Right atrium auricular region (tissue), 2 donors: Measurements from ENCODE around the gene CDK14. TPM values are rescaled to one million over a fixed set of nuclear protein-coding genes. Genes with fewer than 3 reads are reported as not detected.

Experiments used
- DNase-seq: peaks from one replicate; pipeline ENCODE4 v3.0.0-alpha.2; 2019; ENCODE audit warnings: low spot score
- H3K27ac ChIP-seq, 2 donors: fragments of 200-600 bp; sonication (generic); 1 replicate in 1 of 2; 2 replicates in 1 of 2; pipeline ENCODE4 v1.5.1; 2016 to 2019
- H3K27me3 ChIP-seq, 2 donors: fragments of 200-600 bp; sonication (generic); one replicate each; pipeline versions ENCODE4 v1.5.1 to v1.6.0; 2017 to 2019
- H3K36me3 ChIP-seq: fragments of 200-600 bp; sonication (generic); one replicate; pipeline ENCODE4 v1.5.1; 2016
- H3K4me1 ChIP-seq, 2 donors: fragments of 200-600 bp; sonication (generic); one replicate each; pipeline versions ENCODE4 v1.5.1 to v1.6.0; 2017 to 2019
- H3K4me3 ChIP-seq, 2 donors: fragments of 200-600 bp; sonication (generic); 1 replicate in 1 of 2; 2 replicates in 1 of 2; pipeline ENCODE4 v1.5.1; 2017 to 2019; ENCODE audit warnings: mild to moderate bottlenecking in 1 of 2, moderate library complexity in 1 of 2
- H3K9me3 ChIP-seq, 2 donors: fragments of 200-600 bp; sonication (generic); one replicate each; pipeline ENCODE4 v1.5.1; 2019
- CTCF ChIP-seq, 2 donors: fragments of 200-600 bp; sonication (generic); IDR thresholded peaks; one replicate each; pipeline ENCODE4 v1.5.1; 2019; ENCODE audit warnings: antibody characterized with exemption in 2 of 2
- total RNA-seq, 2 donors: library from RNA; depleted of rRNA; stranded (reverse); fragments of >200 nt; gene quantifications; one replicate each; pipeline ENCODE4 v1.1.0, GENCODE V29; 2016

Gene CDK14
- total RNA-seq, 2 donors from 2014 or later: 21.5 to 37.9 TPM

- DNase-seq: no peak
- Histone ChIP-seq H3K36me3 (no peaks in the 10 kb centered on the region), H3K4me1 (peaks cover 0 to 46% of the 10 kb centered on the region in 2 donors), H3K9me3 (no peaks in the 10 kb centered on the region), H3K4me3 (no peak overlapping the region), H3K27ac (no peak overlapping the region), H3K27me3 (no peaks in the 10 kb centered on the region)
- TF ChIP-seq CTCF (IDR thresholded peaks at IDR 0.05): no peak
These were observed 82.9 kb downstream of the CDK14 start for GRCh38 chr7:90678986-90679385.

GRCh38 chr7:90680484-90680883 is 84.4 kb downstream of the CDK14 start:
- no peak for DNase-seq
- Histone ChIP-seq H3K27ac (no peak overlapping the region), H3K4me1 (peaks cover 0 to 35% of the 10 kb centered on the region in 2 donors), H3K9me3 (no peaks in the 10 kb centered on the region), H3K4me3 (no peak overlapping the region), H3K36me3 (no peaks in the 10 kb centered on the region), H3K27me3 (no peaks in the 10 kb centered on the region)
- no peak for TF ChIP-seq CTCF (IDR thresholded peaks at IDR 0.05)

- Histone ChIP-seq H3K27ac (no peak overlapping the region), H3K4me1 (peaks cover 0 to 37% of the 10 kb centered on the region in 2 donors), H3K27me3 (no peaks in the 10 kb centered on the region), H3K4me3 (no peak overlapping the region), H3K9me3 (no peaks in the 10 kb centered on the region), H3K36me3 (no peaks in the 10 kb centered on the region)
- DNase-seq: no peak
- no peak for TF ChIP-seq CTCF (IDR thresholded peaks at IDR 0.05)
These were observed 85.4 kb downstream of the CDK14 start for GRCh38 chr7:90681336-90682022.

GRCh38 chr7:90686146-90686545 is 90.0 kb downstream of the CDK14 start:
- no peaks in the 10 kb centered on the region for H3K9me3 ChIP-seq
- no peaks in the 10 kb centered on the region for H3K27me3 ChIP-seq
- no peak for DNase-seq
- H3K36me3 ChIP-seq: no peaks in the 10 kb centered on the region
- no peak overlapping the region for H3K27ac ChIP-seq
- TF ChIP-seq CTCF (IDR thresholded peaks at IDR 0.05): no peak
- no peak overlapping the region for H3K4me3 ChIP-seq
- H3K4me1 ChIP-seq: peaks cover 0 to 26% of the 10 kb centered on the region in 2 donors

GRCh38 chr7:90688810-90689209 is 92.7 kb downstream of the CDK14 start:
- no peak overlapping the region for H3K4me3 ChIP-seq
- no peak for DNase-seq
- H3K27ac ChIP-seq: no peak overlapping the region
- peaks cover 0 to 18% of the 10 kb centered on the region in 2 donors for H3K4me1 ChIP-seq
- no peaks in the 10 kb centered on the region for H3K27me3 ChIP-seq
- H3K9me3 ChIP-seq: no peaks in the 10 kb centered on the region
- TF ChIP-seq CTCF (IDR thresholded peaks at IDR 0.05): no peak
- no peaks in the 10 kb centered on the region for H3K36me3 ChIP-seq

GRCh38 chr7:90689260-90689659 is 93.1 kb downstream of the CDK14 start:
- Histone ChIP-seq H3K9me3 (no peaks in the 10 kb centered on the region), H3K36me3 (no peaks in the 10 kb centered on the region), H3K4me3 (no peak overlapping the region), H3K27ac (no peak overlapping the region), H3K27me3 (no peaks in the 10 kb centered on the region), H3K4me1 (peaks cover 0 to 18% of the 10 kb centered on the region in 2 donors)
- no peak for DNase-seq
- no peak for TF ChIP-seq CTCF (IDR thresholded peaks at IDR 0.05)
